Gastrocnemius medialis (tissue), 4 donors: Measurements from ENCODE around the gene FLACC1.

Source experiments
- POLR2A ChIP-seq, 2 donors: fragments of 450-650 bp; IDR thresholded peaks; one replicate each; pipeline ENCODE4 v1.6.1; 2017; ENCODE audit warnings: antibody characterized with exemption in 2 of 2, mild to moderate bottlenecking in 2 of 2, moderate library complexity in 2 of 2
- TF ChIP-seq, protein P1 (sequence below), 5 experiments: fragments of 450-650 bp in 3 of 5; fragments of 200-600 bp in 2 of 5; sonication (generic) in 2 of 5; IDR thresholded peaks in 4 of 5; conservative IDR thresholded peaks in 1 of 5; 1 replicate in 4 of 5; 2 replicates in 1 of 5; pipeline ENCODE4 v1.5.1; 2016 to 2019; ENCODE audit warnings: antibody characterized with exemption in 5 of 5, mild to moderate bottlenecking in 3 of 5, moderate library complexity in 3 of 5

- TF ChIP-seq POLR2A (IDR thresholded peaks at IDR 0.05) = no peak
- TF ChIP-seq, protein P1, sequence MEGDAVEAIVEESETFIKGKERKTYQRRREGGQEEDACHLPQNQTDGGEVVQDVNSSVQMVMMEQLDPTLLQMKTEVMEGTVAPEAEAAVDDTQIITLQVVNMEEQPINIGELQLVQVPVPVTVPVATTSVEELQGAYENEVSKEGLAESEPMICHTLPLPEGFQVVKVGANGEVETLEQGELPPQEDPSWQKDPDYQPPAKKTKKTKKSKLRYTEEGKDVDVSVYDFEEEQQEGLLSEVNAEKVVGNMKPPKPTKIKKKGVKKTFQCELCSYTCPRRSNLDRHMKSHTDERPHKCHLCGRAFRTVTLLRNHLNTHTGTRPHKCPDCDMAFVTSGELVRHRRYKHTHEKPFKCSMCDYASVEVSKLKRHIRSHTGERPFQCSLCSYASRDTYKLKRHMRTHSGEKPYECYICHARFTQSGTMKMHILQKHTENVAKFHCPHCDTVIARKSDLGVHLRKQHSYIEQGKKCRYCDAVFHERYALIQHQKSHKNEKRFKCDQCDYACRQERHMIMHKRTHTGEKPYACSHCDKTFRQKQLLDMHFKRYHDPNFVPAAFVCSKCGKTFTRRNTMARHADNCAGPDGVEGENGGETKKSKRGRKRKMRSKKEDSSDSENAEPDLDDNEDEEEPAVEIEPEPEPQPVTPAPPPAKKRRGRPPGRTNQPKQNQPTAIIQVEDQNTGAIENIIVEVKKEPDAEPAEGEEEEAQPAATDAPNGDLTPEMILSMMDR (IDR thresholded peaks at IDR 0.05 in 4 of 5, conservative IDR thresholded peaks at IDR 0.05 in 1 of 5) = no peak
These were observed 110.9 kb downstream of the FLACC1 start for GRCh38 chr2:201246280-201246679.
